Measurements from ENCODE around the gene SAMD4A.

The SAMD4A gene

DNA sequence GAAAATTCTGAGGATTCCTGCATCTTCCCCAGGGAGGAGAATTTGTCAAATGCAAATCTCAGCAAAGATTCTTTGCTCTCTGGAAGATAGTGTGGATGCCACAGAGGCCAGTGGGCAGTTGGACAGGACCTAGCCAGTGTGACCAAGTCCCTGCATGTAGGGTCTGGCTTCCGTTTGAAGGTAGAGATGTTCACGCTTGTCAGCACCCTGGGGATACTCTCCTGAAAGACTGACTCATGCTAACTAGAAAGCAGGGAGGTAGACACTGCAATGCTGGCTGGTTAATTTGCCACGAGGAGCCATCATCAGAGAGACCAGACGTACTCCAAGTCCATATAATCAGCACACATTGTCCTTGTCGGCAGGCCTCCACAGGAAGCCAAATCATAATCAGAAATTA is 130.1 kb downstream of the SAMD4A start:
- ChIA-PET CTCF (no interaction called here), POLR2A (no interaction called here)
- no peak for DNase-seq (ENCODE audit: extremely low spot score)
- TF ChIP-seq LEF1 (IDR thresholded peaks at IDR 0.05; ENCODE audit: borderline replicate concordance): no peak
- no peak for TF ChIP-seq FOXA1 (IDR thresholded peaks at IDR 0.05)
- no peak for TF ChIP-seq ELF4 (IDR thresholded peaks at IDR 0.05)
- no peak for TF ChIP-seq BHLHE40 (IDR thresholded peaks at IDR 0.05; ENCODE audit: borderline replicate concordance)
- no peak for TF ChIP-seq HDGF (IDR thresholded peaks at IDR 0.05; ENCODE audit: borderline replicate concordance)
- TF ChIP-seq SP1 (IDR thresholded peaks at IDR 0.05): no peak
- no peak for TF ChIP-seq L3MBTL2 (conservative IDR thresholded peaks at IDR 0.05)
- no peak for TF ChIP-seq FOXK2 (IDR thresholded peaks at IDR 0.05)
- TF ChIP-seq SUZ12 (IDR thresholded peaks at IDR 0.05): no peak
- no peak for TF ChIP-seq TARDBP (IDR thresholded peaks at IDR 0.05)
- TF ChIP-seq, protein P1, sequence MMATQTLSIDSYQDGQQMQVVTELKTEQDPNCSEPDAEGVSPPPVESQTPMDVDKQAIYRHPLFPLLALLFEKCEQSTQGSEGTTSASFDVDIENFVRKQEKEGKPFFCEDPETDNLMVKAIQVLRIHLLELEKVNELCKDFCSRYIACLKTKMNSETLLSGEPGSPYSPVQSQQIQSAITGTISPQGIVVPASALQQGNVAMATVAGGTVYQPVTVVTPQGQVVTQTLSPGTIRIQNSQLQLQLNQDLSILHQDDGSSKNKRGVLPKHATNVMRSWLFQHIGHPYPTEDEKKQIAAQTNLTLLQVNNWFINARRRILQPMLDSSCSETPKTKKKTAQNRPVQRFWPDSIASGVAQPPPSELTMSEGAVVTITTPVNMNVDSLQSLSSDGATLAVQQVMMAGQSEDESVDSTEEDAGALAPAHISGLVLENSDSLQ (IDR thresholded peaks at IDR 0.05): no peak
- TF ChIP-seq NFRKB (IDR thresholded peaks at IDR 0.05): no peak
- TF ChIP-seq FOXM1 (IDR thresholded peaks at IDR 0.05; ENCODE audit: borderline replicate concordance): no peak
- no peak for TF ChIP-seq ARNT (IDR thresholded peaks at IDR 0.05)
- TF ChIP-seq CTBP1 (IDR thresholded peaks at IDR 0.05; ENCODE audit: borderline replicate concordance): no peak
- TF ChIP-seq ZNF384 (IDR thresholded peaks at IDR 0.05): no peak

- no peak for DNase-seq (ENCODE audit: extremely low spot score)
- ChIA-PET CTCF (no interaction called here), POLR2A (no interaction called here)
- TF ChIP-seq NFRKB (IDR thresholded peaks at IDR 0.05) (no peak), FOXA1 (IDR thresholded peaks at IDR 0.05) (no peak), CTBP1 (IDR thresholded peaks at IDR 0.05; ENCODE audit: borderline replicate concordance) (no peak), SP1 (IDR thresholded peaks at IDR 0.05) (no peak), ELF4 (IDR thresholded peaks at IDR 0.05) (no peak), SUZ12 (IDR thresholded peaks at IDR 0.05) (no peak), FOXM1 (IDR thresholded peaks at IDR 0.05; ENCODE audit: borderline replicate concordance) (no peak), LEF1 (IDR thresholded peaks at IDR 0.05; ENCODE audit: borderline replicate concordance) (no peak), TARDBP (IDR thresholded peaks at IDR 0.05) (no peak), ARNT (IDR thresholded peaks at IDR 0.05) (no peak), HDGF (IDR thresholded peaks at IDR 0.05; ENCODE audit: borderline replicate concordance) (no peak), FOXK2 (IDR thresholded peaks at IDR 0.05) (no peak), L3MBTL2 (conservative IDR thresholded peaks at IDR 0.05) (no peak)
Measured at GRCh38 chr14:54697803-54698202, 130.9 kb downstream of the SAMD4A start.

DNA sequence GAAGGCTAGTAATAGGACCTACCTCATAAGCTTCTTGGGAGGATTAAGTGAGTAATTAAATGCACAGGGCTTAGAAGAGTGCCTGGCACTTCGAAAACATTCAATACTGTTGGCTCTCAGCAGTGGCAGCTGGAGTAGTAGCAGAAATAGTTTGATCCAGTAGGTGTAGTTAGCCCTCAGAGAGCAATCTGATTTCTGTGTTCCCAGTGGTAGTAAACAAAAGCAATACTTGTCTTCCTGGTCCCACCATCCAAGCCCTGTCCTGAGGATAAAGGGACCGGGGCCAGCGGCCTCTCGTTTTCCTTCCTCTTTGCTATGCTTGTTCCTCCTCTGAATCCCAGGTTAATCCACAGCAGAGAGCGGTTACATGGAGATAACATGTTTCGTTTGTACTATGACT is 131.6 kb downstream of the SAMD4A start:
- TF ChIP-seq, protein P1 (IDR thresholded peaks at IDR 0.05): no peak
- TF ChIP-seq TARDBP (IDR thresholded peaks at IDR 0.05): no peak
- no peak for TF ChIP-seq FOXM1 (IDR thresholded peaks at IDR 0.05; ENCODE audit: borderline replicate concordance)
- TF ChIP-seq FOXK2 (IDR thresholded peaks at IDR 0.05): no peak
- TF ChIP-seq SUZ12 (IDR thresholded peaks at IDR 0.05): no peak
- TF ChIP-seq NFRKB (IDR thresholded peaks at IDR 0.05): no peak
- TF ChIP-seq SP1 (IDR thresholded peaks at IDR 0.05): no peak
- no peak for TF ChIP-seq ARNT (IDR thresholded peaks at IDR 0.05)
- TF ChIP-seq LEF1 (IDR thresholded peaks at IDR 0.05; ENCODE audit: borderline replicate concordance): no peak
- no peak for TF ChIP-seq ELF4 (IDR thresholded peaks at IDR 0.05)
- TF ChIP-seq L3MBTL2 (conservative IDR thresholded peaks at IDR 0.05): no peak
- no peak for TF ChIP-seq HDGF (IDR thresholded peaks at IDR 0.05; ENCODE audit: borderline replicate concordance)
- TF ChIP-seq CTBP1 (IDR thresholded peaks at IDR 0.05; ENCODE audit: borderline replicate concordance): no peak
- no peak for TF ChIP-seq BHLHE40 (IDR thresholded peaks at IDR 0.05; ENCODE audit: borderline replicate concordance)
- no peak for TF ChIP-seq FOXA1 (IDR thresholded peaks at IDR 0.05)
- TF ChIP-seq ZNF384 (IDR thresholded peaks at IDR 0.05): no peak
- no peak for DNase-seq (ENCODE audit: extremely low spot score)

GRCh38 chr14:54698966-54699530 is 132.1 kb downstream of the SAMD4A start:
- CTCF ChIA-PET: no interaction called here
- TF ChIP-seq NFRKB (IDR thresholded peaks at IDR 0.05) (no peak), SUZ12 (IDR thresholded peaks at IDR 0.05) (no peak), ARNT (IDR thresholded peaks at IDR 0.05) (no peak), SP1 (IDR thresholded peaks at IDR 0.05) (no peak), FOXA1 (IDR thresholded peaks at IDR 0.05) (no peak), HDGF (IDR thresholded peaks at IDR 0.05; ENCODE audit: borderline replicate concordance) (no peak), TARDBP (IDR thresholded peaks at IDR 0.05) (no peak), L3MBTL2 (conservative IDR thresholded peaks at IDR 0.05) (no peak), ZNF384 (IDR thresholded peaks at IDR 0.05) (no peak), LEF1 (IDR thresholded peaks at IDR 0.05; ENCODE audit: borderline replicate concordance) (no peak)
- POLR2A ChIA-PET: no interaction called here
- DNase-seq (ENCODE audit: extremely low spot score): no peak

More for the DNA sequence above, 131.6 kb downstream of the SAMD4A start:
- ChIA-PET POLR2A (no interaction called here), CTCF (no interaction called here)

DNA sequence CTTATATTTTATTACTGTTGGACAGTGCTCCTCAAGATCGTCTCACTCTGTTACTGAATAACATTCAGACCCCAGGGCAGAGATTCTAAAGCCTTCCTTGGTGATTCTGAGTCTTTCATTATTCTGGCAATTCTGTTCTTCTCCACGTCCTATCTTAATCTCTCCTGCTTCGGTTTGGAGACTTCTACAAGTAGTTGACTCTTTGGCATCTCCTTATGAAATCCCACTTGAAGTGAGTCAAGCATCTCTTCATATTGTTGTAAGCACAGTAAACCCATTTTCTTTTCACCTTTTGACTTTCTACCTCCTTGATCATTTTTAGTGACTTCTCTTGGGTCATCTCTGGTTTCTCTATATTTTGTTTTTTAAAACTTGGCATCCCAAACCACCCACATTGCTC is 132.8 kb downstream of the SAMD4A start:
- TF ChIP-seq ARNT (IDR thresholded peaks at IDR 0.05): no peak
- TF ChIP-seq FOXM1 (IDR thresholded peaks at IDR 0.05; ENCODE audit: borderline replicate concordance): no peak
- no peak for TF ChIP-seq LEF1 (IDR thresholded peaks at IDR 0.05; ENCODE audit: borderline replicate concordance)
- TF ChIP-seq FOXK2 (IDR thresholded peaks at IDR 0.05): no peak
- no peak for TF ChIP-seq ZNF384 (IDR thresholded peaks at IDR 0.05)
- TF ChIP-seq SP1 (IDR thresholded peaks at IDR 0.05): no peak
- TF ChIP-seq ELF4 (IDR thresholded peaks at IDR 0.05): no peak
- TF ChIP-seq FOXA1 (IDR thresholded peaks at IDR 0.05): no peak
- TF ChIP-seq HDGF (IDR thresholded peaks at IDR 0.05; ENCODE audit: borderline replicate concordance): no peak
- TF ChIP-seq, protein P1 (IDR thresholded peaks at IDR 0.05): no peak
- TF ChIP-seq BHLHE40 (IDR thresholded peaks at IDR 0.05; ENCODE audit: borderline replicate concordance): no peak
- no peak for TF ChIP-seq L3MBTL2 (conservative IDR thresholded peaks at IDR 0.05)
- POLR2A ChIA-PET: no interaction called here
- no peak for DNase-seq (ENCODE audit: extremely low spot score)
- CTCF ChIA-PET: no interaction called here

- ChIA-PET POLR2A (no interaction called here), CTCF (interaction anchor here (0.5 to 1.2 kb wide), 3 partner anchors 9 to 156 kb away, joined by 4 to 6 read pairs (median 5); no protein-coding TSS in a partner anchor)
- DNase-seq (ENCODE audit: extremely low spot score): no peak
- TF ChIP-seq TARDBP (IDR thresholded peaks at IDR 0.05) (no peak), ARNT (IDR thresholded peaks at IDR 0.05) (no peak), CTBP1 (IDR thresholded peaks at IDR 0.05; ENCODE audit: borderline replicate concordance) (no peak), LEF1 (IDR thresholded peaks at IDR 0.05; ENCODE audit: borderline replicate concordance) (no peak), FOXA1 (IDR thresholded peaks at IDR 0.05) (no peak), NFRKB (IDR thresholded peaks at IDR 0.05) (no peak), SUZ12 (IDR thresholded peaks at IDR 0.05) (no peak), ZNF384 (IDR thresholded peaks at IDR 0.05) (no peak), FOXK2 (IDR thresholded peaks at IDR 0.05) (no peak), FOXM1 (IDR thresholded peaks at IDR 0.05; ENCODE audit: borderline replicate concordance) (no peak)
- TF ChIP-seq, protein P1 (IDR thresholded peaks at IDR 0.05): no peak
Measured at GRCh38 chr14:54700717-54701116, 133.8 kb downstream of the SAMD4A start.

Data from HEK293T (cell line).